ENCODE results near the gene DIS3L2.
"Not testable (repeated sequence)": the region's sequence is repeated elsewhere in the genome, so short reads cannot be mapped to it uniquely, and the experiment has no call there.

- TF ChIP-seq ATF2 (CRISPR knock-in tag; IDR thresholded peaks at IDR 0.05; ENCODE audit: borderline replicate concordance, low read depth); CTCF (IDR thresholded peaks at IDR 0.05); ESRRA (CRISPR knock-in tag; IDR thresholded peaks at IDR 0.05; ENCODE audit: borderline replicate concordance); ZNF416 (CRISPR knock-in tag; IDR thresholded peaks at IDR 0.05); PREB (CRISPR knock-in tag; IDR thresholded peaks at IDR 0.05; ENCODE audit: borderline replicate concordance); MAX (CRISPR knock-in tag; IDR thresholded peaks at IDR 0.05); ATF6 (CRISPR knock-in tag; IDR thresholded peaks at IDR 0.05); ZNF138 (CRISPR knock-in tag; conservative IDR thresholded peaks at IDR 0.05): not testable (repeated sequence)
Observed at GRCh38 chr2:232323967-232324366, 362.5 kb downstream of the DIS3L2 start.

Measured in WTC11 (cell line).